GM23338 (cell line): ENCODE results near the gene MEMO1. TPM values are rescaled to one million over a fixed set of nuclear protein-coding genes. Genes with fewer than 3 reads are reported as not detected.

Source experiments
- ATAC-seq: fragments of 200-7000 bp; cut with Tn5 transposase; 3 replicates; pipeline ENCODE4 v1.9.1; 2020
- DNase-seq: peaks from one replicate; pipeline ENCODE4 v3.0.0-alpha.2; 2015; ENCODE audit warnings: low spot score
- H2AFZ ChIP-seq: fragments of 200-600 bp; sonication (generic); 2 replicates; pipeline ENCODE4 v1.8.0; 2016; ENCODE audit warnings: antibody characterized with exemption, mild to moderate bottlenecking, moderate library complexity
- H3F3A ChIP-seq: fragments of 200-600 bp; sonication (generic); replicated peaks from 2 replicates; pipeline ENCODE4 v1.8.0; 2017; ENCODE audit warnings: antibody characterized with exemption, mixed run types, low read depth
- H3K27ac ChIP-seq: fragments of 200-600 bp; sonication (generic); 2 replicates; pipeline ENCODE4 v1.6.1; 2016; ENCODE audit warnings: low read depth
- H3K27me3 ChIP-seq: fragments of 200-600 bp; sonication (generic); 2 replicates; pipeline ENCODE4 v1.8.0; 2016; ENCODE audit warnings: mild to moderate bottlenecking, mixed run types, moderate library complexity; ENCODE audit not compliant: insufficient read depth
- H3K36me3 ChIP-seq: fragments of 200-600 bp; sonication (generic); 2 replicates; pipeline ENCODE4 v1.8.0; 2016; ENCODE audit warnings: mild to moderate bottlenecking; ENCODE audit not compliant: insufficient read depth
- H3K4me1 ChIP-seq: fragments of 200-600 bp; sonication (generic); 2 replicates; pipeline ENCODE4 v1.8.0; 2016; ENCODE audit warnings: mild to moderate bottlenecking, moderate library complexity; ENCODE audit not compliant: insufficient read depth
- H3K4me2 ChIP-seq: fragments of 200-600 bp; sonication (generic); 2 replicates; pipeline ENCODE4 v1.7.1; 2017; ENCODE audit warnings: mixed run types
- H3K4me3 ChIP-seq: fragments of 200-600 bp; sonication (generic); 2 replicates; pipeline ENCODE4 v1.6.1; 2016; ENCODE audit warnings: mixed run types
- H3K79me2 ChIP-seq: fragments of 200-600 bp; sonication (generic); replicated peaks from 2 replicates; pipeline ENCODE4 v1.8.0; 2017; ENCODE audit warnings: mild to moderate bottlenecking; ENCODE audit not compliant: insufficient read depth
- H3K9me2 ChIP-seq: fragments of 200-600 bp; sonication (generic); 2 replicates; pipeline ENCODE4 v1.8.0; 2017; ENCODE audit not compliant: insufficient read depth
- H4K20me1 ChIP-seq: fragments of 200-600 bp; sonication (generic); replicated peaks from 2 replicates; pipeline ENCODE4 v1.8.0; 2017; ENCODE audit warnings: mild to moderate bottlenecking; ENCODE audit not compliant: insufficient read depth
- H3K27ac Mint-ChIP-seq: 2 replicates; pipeline ENCODE4 v1.8.0; 2020; ENCODE audit warnings: inconsistent platforms, mild to moderate bottlenecking, moderate library complexity, mixed read lengths
- H3K27me3 Mint-ChIP-seq: 3 replicates; pipeline ENCODE4 v1.8.0; 2022; ENCODE audit warnings: low read depth, mild to moderate bottlenecking, moderate library complexity, mixed read lengths, inconsistent platforms; ENCODE audit not compliant: insufficient read depth, poor library complexity
- H3K36me3 Mint-ChIP-seq: 3 replicates; pipeline ENCODE4 v1.8.0; 2021; ENCODE audit warnings: low read depth, mild to moderate bottlenecking, inconsistent platforms, moderate library complexity, mixed read lengths
- H3K4me1 Mint-ChIP-seq: 3 replicates; pipeline ENCODE4 v1.8.0; 2020; ENCODE audit warnings: mild to moderate bottlenecking, inconsistent platforms, mixed read lengths
- H3K4me3 Mint-ChIP-seq: 3 replicates; pipeline ENCODE4 v1.8.0; 2021; ENCODE audit warnings: moderate library complexity, mild to moderate bottlenecking, inconsistent platforms, mixed read lengths
- H3K9me3 Mint-ChIP-seq: 3 replicates; pipeline ENCODE4 v1.8.0; 2020; ENCODE audit warnings: moderate library complexity, mild to moderate bottlenecking, inconsistent platforms, mixed read lengths
- CREB1 ChIP-seq: fragments of 250-450 bp; sonication (Bioruptor Pico); IDR thresholded peaks from 2 replicates; pipeline ENCODE4 v1.5.0; 2020; ENCODE audit warnings: low read depth, mild to moderate bottlenecking, moderate library complexity
- CTCF ChIP-seq, 2 experiments: fragments of 200-600 bp in 1 of 2; sonication (generic) in 1 of 2; conservative IDR thresholded peaks; 2 replicates each; pipeline versions ENCODE4 v1.5.1 to v1.6.1; 2016 to 2017; ENCODE audit warnings: antibody characterized with exemption in 2 of 2, low read depth in 2 of 2, mild to moderate bottlenecking in 2 of 2, moderate library complexity in 1 of 2
- EZH2phosphoT487 ChIP-seq: fragments of 200-600 bp; sonication (generic); IDR thresholded peaks from one replicate; pipeline ENCODE4 v1.8.1; 2018; ENCODE audit warnings: antibody characterized with exemption; ENCODE audit not compliant: unreplicated experiment
- JUNB ChIP-seq: IDR thresholded peaks from one replicate; pipeline ENCODE4 v1.6.1; 2016; ENCODE audit warnings: antibody characterized with exemption; ENCODE audit not compliant: unreplicated experiment
- NANOG ChIP-seq: IDR thresholded peaks from 2 replicates; pipeline ENCODE4 v1.6.1; 2016; ENCODE audit warnings: antibody characterized with exemption, borderline replicate concordance
- POLR2AphosphoS5 ChIP-seq: IDR thresholded peaks from 2 replicates; pipeline ENCODE4 v1.6.1; 2016; ENCODE audit warnings: antibody characterized with exemption, low read depth
- REST ChIP-seq: IDR thresholded peaks from one replicate; pipeline ENCODE4 v1.6.1; 2018; ENCODE audit warnings: antibody characterized with exemption; ENCODE audit not compliant: unreplicated experiment
- STAT1 ChIP-seq: IDR thresholded peaks from one replicate; pipeline ENCODE4 v1.6.1; 2016; ENCODE audit warnings: antibody characterized with exemption; ENCODE audit not compliant: unreplicated experiment
- ZNF114 ChIP-seq: fragments of 250-450 bp; sonication (Bioruptor Pico); IDR thresholded peaks from 2 replicates; pipeline ENCODE4 v1.5.0; 2020; ENCODE audit warnings: mild to moderate bottlenecking, moderate library complexity
- ZNF331 ChIP-seq: fragments of 250-450 bp; sonication (Bioruptor Pico); IDR thresholded peaks from 2 replicates; pipeline ENCODE4 v1.5.0; 2020; ENCODE audit warnings: low read depth, mild to moderate bottlenecking, moderate library complexity
- polyA plus RNA-seq: library from polyadenylated mRNA; unstranded; fragments of >200 nt; fragmentation: Nextera tagmentation; extraction: Ambion mirVana; gene quantifications from 2 replicates; pipeline ENCODE4 v1.2.1, GENCODE V29; 2016
- total RNA-seq: library from RNA; depleted of rRNA; stranded (reverse); fragments of >200 nt; shearing (Covaris generic); gene quantifications from 2 replicates; pipeline ENCODE4 v1.2.3, GENCODE V29; 2014
- TF ChIP-seq, protein P1 (sequence below): IDR thresholded peaks from 2 replicates; pipeline ENCODE4 v1.6.1; 2016; ENCODE audit warnings: antibody characterized with exemption

MEMO1 gene
- total and polyA plus RNA-seq, 2 experiments from 2014 or later: 39.1 to 67.0 TPM

- TF ChIP-seq REST (no peak), CTCF (conservative IDR thresholded peaks at IDR 0.05; ENCODE audit: low read depth in 2 of 2) (no peak), ZNF331 (CRISPR knock-in tag) (no peak), ZNF114 (CRISPR knock-in tag) (no peak)
These were observed 133.8 kb downstream of the MEMO1 start (continued) for GRCh38 chr2:31877008-31877407.

DNA sequence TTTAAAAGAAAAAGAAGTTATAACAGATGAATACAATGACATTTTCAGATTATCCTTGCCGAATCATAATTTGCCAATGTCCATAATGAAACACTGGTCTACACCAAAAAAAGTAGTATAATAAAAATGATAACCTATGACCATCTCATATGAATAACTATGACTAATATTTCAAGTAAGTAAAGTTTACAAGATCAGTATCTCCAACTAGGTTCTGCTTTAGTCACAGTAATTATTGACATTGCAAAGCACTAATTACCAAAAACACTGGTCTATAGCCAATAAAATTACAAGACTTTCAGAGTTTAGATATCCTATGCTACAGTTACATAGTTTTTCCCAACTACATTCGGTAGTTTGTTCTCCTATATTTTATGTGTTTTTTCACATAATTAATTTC is 136.7 kb downstream of the MEMO1 start:
- Mint-ChIP-seq H3K4me1 (no peaks in the 10 kb centered on the region), H3K27me3 (no peaks in the 10 kb centered on the region), H3K4me3 (no peak overlapping the region), H3K9me3 (no peaks in the 10 kb centered on the region), H3K27ac (no peak overlapping the region), H3K36me3 (no peaks in the 10 kb centered on the region)
- Histone ChIP-seq H3K27me3 (no peaks in the 10 kb centered on the region), H3K79me2 (no peaks in the 10 kb centered on the region), H3K4me2 (no peak overlapping the region), H3K36me3 (no peaks in the 10 kb centered on the region), H3K27ac (no peak overlapping the region), H4K20me1 (no peaks in the 10 kb centered on the region), H3K4me3 (no peak overlapping the region), H3K4me1 (no peaks in the 10 kb centered on the region), H3K9me2 (no peaks in the 10 kb centered on the region), H3F3A (no peaks in the 10 kb centered on the region), H2AFZ (no peak overlapping the region)
- DNase-seq: no peak
- ATAC-seq: no peak
- TF ChIP-seq ZNF114 (CRISPR knock-in tag) (no peak), REST (no peak), CTCF (conservative IDR thresholded peaks at IDR 0.05; ENCODE audit: low read depth in 2 of 2) (no peak), STAT1 (no peak), CREB1 (CRISPR knock-in tag) (no peak), ZNF331 (CRISPR knock-in tag) (no peak), POLR2AphosphoS5 (no peak), NANOG (no peak), EZH2phosphoT487 (no peak), JUNB (no peak)
- TF ChIP-seq, protein P1, sequence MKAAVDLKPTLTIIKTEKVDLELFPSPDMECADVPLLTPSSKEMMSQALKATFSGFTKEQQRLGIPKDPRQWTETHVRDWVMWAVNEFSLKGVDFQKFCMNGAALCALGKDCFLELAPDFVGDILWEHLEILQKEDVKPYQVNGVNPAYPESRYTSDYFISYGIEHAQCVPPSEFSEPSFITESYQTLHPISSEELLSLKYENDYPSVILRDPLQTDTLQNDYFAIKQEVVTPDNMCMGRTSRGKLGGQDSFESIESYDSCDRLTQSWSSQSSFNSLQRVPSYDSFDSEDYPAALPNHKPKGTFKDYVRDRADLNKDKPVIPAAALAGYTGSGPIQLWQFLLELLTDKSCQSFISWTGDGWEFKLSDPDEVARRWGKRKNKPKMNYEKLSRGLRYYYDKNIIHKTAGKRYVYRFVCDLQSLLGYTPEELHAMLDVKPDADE: no peak
